ENCODE data around the gene MYO3B. TPM values are rescaled to one million over a fixed set of nuclear protein-coding genes. Genes with fewer than 3 reads are reported as not detected.
A peak's percentile ranks its signal among the peaks of the same experiment; 100 is the strongest.
"Not testable (repeated sequence)": the region's sequence is repeated elsewhere in the genome, so short reads cannot be mapped to it uniquely, and the experiment has no call there.

Gene MYO3B
- total RNA-seq, 1 donor from 2014 or later: 27.3 TPM

DNA sequence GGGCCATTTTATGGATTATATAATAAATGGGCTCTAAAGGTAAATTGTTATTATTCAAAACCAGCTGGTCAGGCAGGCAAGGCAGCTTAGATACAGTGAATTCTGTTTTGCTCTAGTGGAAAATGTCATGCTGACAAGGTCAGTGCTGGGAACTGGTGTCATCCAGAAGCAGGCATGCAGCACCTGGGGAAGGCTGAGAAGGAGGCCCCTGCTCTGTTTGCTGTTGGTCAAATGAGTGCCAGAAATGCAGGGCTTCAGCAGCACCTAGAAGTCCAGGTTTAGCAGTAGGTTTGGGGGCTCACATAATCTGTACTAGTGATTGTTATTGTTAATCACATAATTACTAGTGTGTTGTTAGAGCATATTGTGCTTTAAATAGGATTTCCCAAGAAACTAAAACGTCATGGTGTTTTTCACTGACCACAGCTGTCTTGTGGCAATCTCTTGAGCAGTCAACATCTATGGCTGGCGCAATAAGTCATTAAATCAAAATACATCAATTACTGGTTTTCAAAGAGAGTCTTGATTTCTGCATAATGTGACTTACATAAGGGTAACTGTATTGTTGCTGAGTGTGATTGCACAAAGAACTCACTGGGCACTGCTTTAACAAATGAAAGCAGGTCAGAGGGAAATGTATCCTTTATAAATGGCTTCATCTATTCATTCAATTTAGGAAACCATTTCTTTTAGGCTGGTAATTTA, 99.1 kb downstream of the MYO3B start:
- no peak for DNase-seq (ENCODE audit: low spot score)
- no peak overlapping the region for H3K4me2 ChIP-seq
- no peak overlapping the region for H3K27ac ChIP-seq
- Mint-ChIP-seq H3K27ac (no peak overlapping the region), H3K9me3 (no peaks in the 10 kb centered on the region), H3K4me1 (peaks cover 14% of the 10 kb centered on the region), H3K27me3 (ENCODE audit: insufficient read depth, low read depth) (no peaks in the 10 kb centered on the region), H3K4me3 (no peak overlapping the region), H3K36me3 (no peaks in the 10 kb centered on the region)
- TF ChIP-seq EZH2phosphoT487 (IDR thresholded peaks at IDR 0.05) (no peak), EZH2 (IDR thresholded peaks at IDR 0.05) (no peak)
- TF ChIP-seq, protein P1, sequence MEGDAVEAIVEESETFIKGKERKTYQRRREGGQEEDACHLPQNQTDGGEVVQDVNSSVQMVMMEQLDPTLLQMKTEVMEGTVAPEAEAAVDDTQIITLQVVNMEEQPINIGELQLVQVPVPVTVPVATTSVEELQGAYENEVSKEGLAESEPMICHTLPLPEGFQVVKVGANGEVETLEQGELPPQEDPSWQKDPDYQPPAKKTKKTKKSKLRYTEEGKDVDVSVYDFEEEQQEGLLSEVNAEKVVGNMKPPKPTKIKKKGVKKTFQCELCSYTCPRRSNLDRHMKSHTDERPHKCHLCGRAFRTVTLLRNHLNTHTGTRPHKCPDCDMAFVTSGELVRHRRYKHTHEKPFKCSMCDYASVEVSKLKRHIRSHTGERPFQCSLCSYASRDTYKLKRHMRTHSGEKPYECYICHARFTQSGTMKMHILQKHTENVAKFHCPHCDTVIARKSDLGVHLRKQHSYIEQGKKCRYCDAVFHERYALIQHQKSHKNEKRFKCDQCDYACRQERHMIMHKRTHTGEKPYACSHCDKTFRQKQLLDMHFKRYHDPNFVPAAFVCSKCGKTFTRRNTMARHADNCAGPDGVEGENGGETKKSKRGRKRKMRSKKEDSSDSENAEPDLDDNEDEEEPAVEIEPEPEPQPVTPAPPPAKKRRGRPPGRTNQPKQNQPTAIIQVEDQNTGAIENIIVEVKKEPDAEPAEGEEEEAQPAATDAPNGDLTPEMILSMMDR (IDR thresholded peaks at IDR 0.05): no peak
- H3K4me1 ChIP-seq: peaks cover 9% of the 10 kb centered on the region
- H3K79me2 ChIP-seq (ENCODE audit: low read depth): no peaks in the 10 kb centered on the region
- H2AFZ ChIP-seq (replicated peaks): no peak overlapping the region
- H3K27me3 ChIP-seq: no peaks in the 10 kb centered on the region
- no peaks in the 10 kb centered on the region for H3K36me3 ChIP-seq
- no peak overlapping the region for H3K4me3 ChIP-seq
- no peak overlapping the region for H3K9ac ChIP-seq
- no peaks in the 10 kb centered on the region for H4K20me1 ChIP-seq (ENCODE audit: low read depth)
- no peaks in the 10 kb centered on the region for H3K9me3 ChIP-seq (ENCODE audit: low read depth)
- no peaks in the 10 kb centered on the region for H3F3A ChIP-seq (ENCODE audit: low read depth)

- Histone ChIP-seq H3K36me3 (no peaks in the 10 kb centered on the region), H3K4me3 (no peak overlapping the region), H3F3A (ENCODE audit: low read depth) (no peaks in the 10 kb centered on the region), H3K9me3 (ENCODE audit: low read depth) (no peaks in the 10 kb centered on the region), H3K79me2 (ENCODE audit: low read depth) (no peaks in the 10 kb centered on the region), H3K27me3 (no peaks in the 10 kb centered on the region), H3K27ac (no peak overlapping the region), H4K20me1 (ENCODE audit: low read depth) (no peaks in the 10 kb centered on the region), H3K4me1 (peaks cover 9% of the 10 kb centered on the region), H3K9ac (no peak overlapping the region), H3K4me2 (no peak overlapping the region), H2AFZ (replicated peaks) (no peak overlapping the region)
- H3K36me3 Mint-ChIP-seq: no peaks in the 10 kb centered on the region
- DNase-seq (ENCODE audit: low spot score): no peak
- H3K9me3 Mint-ChIP-seq: no peaks in the 10 kb centered on the region
- peaks cover 14% of the 10 kb centered on the region for H3K4me1 Mint-ChIP-seq
- H3K4me3 Mint-ChIP-seq: no peak overlapping the region
- TF ChIP-seq EZH2phosphoT487 (IDR thresholded peaks at IDR 0.05): no peak
- TF ChIP-seq, protein P1 (IDR thresholded peaks at IDR 0.05): no peak
- no peak for TF ChIP-seq EZH2 (IDR thresholded peaks at IDR 0.05)
- no peaks in the 10 kb centered on the region for H3K27me3 Mint-ChIP-seq (ENCODE audit: insufficient read depth, low read depth)
- no peak overlapping the region for H3K27ac Mint-ChIP-seq
Measured at GRCh38 chr2:170277951-170278350, 100.0 kb downstream of the MYO3B start.

DNA sequence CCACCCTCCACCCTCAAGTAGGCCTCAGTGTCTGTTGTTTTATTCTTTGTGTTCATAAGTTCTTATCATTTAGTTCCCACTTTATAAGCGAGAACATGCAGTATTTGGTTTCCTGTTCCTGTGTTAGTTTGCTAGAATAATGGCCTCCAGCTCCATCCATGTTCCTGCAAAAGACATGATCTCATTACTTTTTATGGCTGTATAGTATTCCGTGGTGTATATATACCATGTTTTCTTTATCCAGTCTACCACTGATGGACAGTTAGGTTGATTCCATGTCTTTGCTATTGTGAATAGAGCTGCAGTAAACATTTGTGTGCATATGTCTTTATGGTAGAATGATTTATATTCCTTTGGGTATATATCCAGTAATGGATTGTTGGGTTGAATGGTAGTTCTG, 101.7 kb downstream of the MYO3B start:
- not testable (repeated sequence) for H3K27ac ChIP-seq; H2AFZ ChIP-seq (replicated peaks); H3K27me3 ChIP-seq; H3K4me1 ChIP-seq; H3K9me3 ChIP-seq (ENCODE audit: low read depth); DNase-seq (ENCODE audit: low spot score); H3K27me3 Mint-ChIP-seq (ENCODE audit: insufficient read depth, low read depth); H3K4me2 ChIP-seq; H3F3A ChIP-seq (ENCODE audit: low read depth); H3K4me3 ChIP-seq; H3K4me3 Mint-ChIP-seq; H3K79me2 ChIP-seq (ENCODE audit: low read depth); H3K9me3 Mint-ChIP-seq; H3K36me3 ChIP-seq; H3K27ac Mint-ChIP-seq; H3K36me3 Mint-ChIP-seq; H4K20me1 ChIP-seq (ENCODE audit: low read depth); H3K9ac ChIP-seq
- H3K4me1 Mint-ChIP-seq: peaks cover 17% of the 10 kb centered on the region

GRCh38 chr2:170282851-170283250, 104.9 kb downstream of the MYO3B start:
- no peaks in the 10 kb centered on the region for H3K79me2 ChIP-seq (ENCODE audit: low read depth)
- H3K27ac ChIP-seq: no peak overlapping the region
- H3K4me2 ChIP-seq: no peak overlapping the region
- no peak overlapping the region for H3K9ac ChIP-seq
- DNase-seq (ENCODE audit: low spot score): peak; percentile 29
- H3K4me3 ChIP-seq: no peak overlapping the region
- Mint-ChIP-seq H3K36me3 (no peaks in the 10 kb centered on the region), H3K27me3 (ENCODE audit: insufficient read depth, low read depth) (no peaks in the 10 kb centered on the region), H3K4me3 (no peak overlapping the region), H3K9me3 (peaks cover 2% of the 10 kb centered on the region), H3K27ac (no peak overlapping the region), H3K4me1 (peaks cover 4% of the 10 kb centered on the region)
- no peaks in the 10 kb centered on the region for H3F3A ChIP-seq (ENCODE audit: low read depth)
- no peaks in the 10 kb centered on the region for H3K36me3 ChIP-seq
- no peaks in the 10 kb centered on the region for H3K27me3 ChIP-seq
- no peaks in the 10 kb centered on the region for H3K9me3 ChIP-seq (ENCODE audit: low read depth)
- no peaks in the 10 kb centered on the region for H3K4me1 ChIP-seq
- H4K20me1 ChIP-seq (ENCODE audit: low read depth): no peaks in the 10 kb centered on the region
- H2AFZ ChIP-seq (replicated peaks): peak overlapping the region; percentile 90
- TF ChIP-seq, protein P1 (IDR thresholded peaks at IDR 0.05): no peak
- TF ChIP-seq EZH2 (IDR thresholded peaks at IDR 0.05) (no peak), EZH2phosphoT487 (IDR thresholded peaks at IDR 0.05) (no peak)
